Measurements from ENCODE around the gene NOVA2. TPM values are rescaled to one million over a fixed set of nuclear protein-coding genes. Genes with fewer than 3 reads are reported as not detected.

Gene NOVA2
- total and polyA plus RNA-seq, 2 of the 8 experiments (the other 6 are each of a cell fraction or from before 2014, with no cell fraction given): 3.2 to 24.6 TPM

DNA sequence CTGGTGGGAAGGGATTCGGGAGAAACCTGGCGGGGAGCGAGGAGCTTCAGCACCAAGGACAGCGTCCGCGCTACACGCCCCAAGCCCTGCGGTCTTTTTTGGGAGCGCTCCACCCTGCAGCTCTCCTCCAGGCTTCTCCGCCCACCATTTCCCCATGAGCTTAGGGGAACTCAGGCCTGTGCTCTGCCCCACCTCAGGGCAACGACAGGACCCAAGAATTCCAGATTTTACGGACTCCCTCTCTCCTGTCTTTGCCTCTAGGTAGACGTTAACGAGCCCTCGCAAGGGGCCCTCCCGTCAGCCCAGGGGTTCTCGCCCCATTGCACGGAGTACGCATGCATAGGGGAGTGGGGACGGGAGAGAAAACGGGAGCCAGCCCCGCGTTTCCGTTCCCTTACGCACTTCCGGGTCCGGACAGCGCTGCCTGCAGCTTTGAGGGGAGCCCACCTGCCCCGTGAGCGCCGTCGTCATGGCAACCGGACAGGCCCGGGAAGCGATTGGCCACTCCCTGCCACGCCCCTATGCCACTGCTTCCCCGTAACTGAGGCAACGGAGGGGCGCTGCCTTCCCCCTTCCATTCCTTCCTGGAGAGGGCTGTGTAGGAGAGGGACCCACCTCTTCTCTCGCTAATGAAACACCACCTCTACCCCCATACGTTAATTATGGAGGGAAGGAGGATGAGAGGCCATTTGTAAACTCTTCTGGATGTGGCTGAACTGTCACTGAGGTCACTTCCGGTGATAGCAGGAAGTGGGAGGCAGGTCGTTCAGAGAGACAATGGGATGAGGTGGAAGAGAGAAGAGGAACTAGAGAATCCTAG is 20.8 kb downstream of the NOVA2 start (continued):
- TF ChIP-seq KDM4A (IDR thresholded peaks at IDR 0.05; ENCODE audit: low read depth, low read length, severe bottlenecking): peak; percentile 62
- TF ChIP-seq YY1 (IDR thresholded peaks at IDR 0.05; ENCODE audit: low read depth, low read length): peak; percentile 62; the same call in 1 of the 2 replicates
- peak in 1 of 2 experiments; percentile 2; a peak in 1 of 3 replicates for TF ChIP-seq EP300 (IDR thresholded peaks at IDR 0.05; ENCODE audit: borderline replicate concordance in 1 of 2, low read depth in 2 of 2, low read length in 2 of 2)
- peak in 1 of 2 experiments; percentile 14; a peak in 1 of 4 replicates for TF ChIP-seq RAD21 (IDR thresholded peaks at IDR 0.05 in 1 of 2, conservative IDR thresholded peaks at IDR 0.05 in 1 of 2; ENCODE audit: low read depth in 2 of 2, low read length in 2 of 2)
- TF ChIP-seq JUN (IDR thresholded peaks at IDR 0.05; ENCODE audit: low read depth, low read length): no peak
- no peak for TF ChIP-seq ZNF274 (IDR thresholded peaks at IDR 0.05; ENCODE audit: borderline replicate concordance, extremely low read depth, low read length)
- peak; percentile 88 for TF ChIP-seq GABPA (IDR thresholded peaks at IDR 0.05; ENCODE audit: borderline replicate concordance, insufficient read depth, low read length)
- TF ChIP-seq, protein P1, sequence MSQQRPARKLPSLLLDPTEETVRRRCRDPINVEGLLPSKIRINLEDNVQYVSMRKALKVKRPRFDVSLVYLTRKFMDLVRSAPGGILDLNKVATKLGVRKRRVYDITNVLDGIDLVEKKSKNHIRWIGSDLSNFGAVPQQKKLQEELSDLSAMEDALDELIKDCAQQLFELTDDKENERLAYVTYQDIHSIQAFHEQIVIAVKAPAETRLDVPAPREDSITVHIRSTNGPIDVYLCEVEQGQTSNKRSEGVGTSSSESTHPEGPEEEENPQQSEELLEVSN (IDR thresholded peaks at IDR 0.05): peak; percentile 49; the same call in 1 of the 2 replicates
- TF ChIP-seq JUND (IDR thresholded peaks at IDR 0.05; ENCODE audit: low read length): peak; percentile 38; the same call in 1 of the 2 replicates
- TF ChIP-seq BCL11A (IDR thresholded peaks at IDR 0.05; ENCODE audit: low read depth in 2 of 2, low read length in 2 of 2): no peak
